MM.1S (cell line): Measurements from ENCODE around the gene FMOD.

Source experiments
- CTCF ChIP-seq: fragments of 300-600 bp; sonication (generic); IDR thresholded peaks from 2 replicates; pipeline ENCODE4 v1.5.1; 2016; ENCODE audit warnings: antibody characterized with exemption, low read length, mixed read lengths
- EZH2 ChIP-seq: fragments of 300-600 bp; sonication (generic); optimal IDR thresholded peaks from 2 replicates; pipeline ENCODE3; 2017; ENCODE audit warnings: low read depth, mild to moderate bottlenecking, antibody characterized with exemption, low read length, mixed read lengths

- no peak for TF ChIP-seq CTCF
- TF ChIP-seq EZH2 = no peak
These were observed 54.4 kb downstream of the FMOD start for GRCh38 chr1:203296460-203297073.
